ENCODE data around the gene ILDR1.

DNA sequence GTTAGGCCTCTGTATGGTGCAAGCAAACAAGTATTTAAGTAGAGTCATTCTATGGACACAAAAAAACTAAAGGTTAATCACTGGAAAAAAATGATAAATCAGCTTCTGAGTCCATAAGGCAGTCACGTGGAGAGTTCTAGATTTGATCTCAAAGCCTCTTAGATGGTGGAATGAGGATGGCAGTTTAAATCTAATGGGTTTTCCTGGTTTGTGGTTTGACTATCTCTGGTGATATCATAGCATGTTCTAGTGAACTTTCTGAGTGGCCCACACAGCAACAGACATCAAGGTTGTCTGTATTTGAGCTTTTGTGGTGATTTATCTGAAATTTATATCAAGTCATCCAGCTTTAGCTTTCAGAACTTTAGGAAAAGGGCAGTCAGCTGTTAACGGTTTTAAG lies 52.4 kb downstream of the ILDR1 start:
- TF ChIP-seq CTCF (conservative IDR thresholded peaks at IDR 0.05; ENCODE audit: low read length) (no peak), EZH2phosphoT487 (IDR thresholded peaks at IDR 0.05; ENCODE audit: borderline replicate concordance, low read depth, low read length) (no peak)
